Right atrium auricular region (tissue), 2 donors: ENCODE results near the gene PCDH9. TPM values are rescaled to one million over a fixed set of nuclear protein-coding genes. Genes with fewer than 3 reads are reported as not detected.

Source experiments
- DNase-seq: peaks from one replicate; pipeline ENCODE4 v3.0.0-alpha.2; 2019; ENCODE audit warnings: low spot score
- H3K27ac ChIP-seq, 2 donors: fragments of 200-600 bp; sonication (generic); 1 replicate in 1 of 2; 2 replicates in 1 of 2; pipeline ENCODE4 v1.5.1; 2016 to 2019
- H3K27me3 ChIP-seq, 2 donors: fragments of 200-600 bp; sonication (generic); one replicate each; pipeline versions ENCODE4 v1.5.1 to v1.6.0; 2017 to 2019
- H3K36me3 ChIP-seq: fragments of 200-600 bp; sonication (generic); one replicate; pipeline ENCODE4 v1.5.1; 2016
- H3K4me1 ChIP-seq, 2 donors: fragments of 200-600 bp; sonication (generic); one replicate each; pipeline versions ENCODE4 v1.5.1 to v1.6.0; 2017 to 2019
- H3K4me3 ChIP-seq, 2 donors: fragments of 200-600 bp; sonication (generic); 1 replicate in 1 of 2; 2 replicates in 1 of 2; pipeline ENCODE4 v1.5.1; 2017 to 2019; ENCODE audit warnings: mild to moderate bottlenecking in 1 of 2, moderate library complexity in 1 of 2
- H3K9me3 ChIP-seq, 2 donors: fragments of 200-600 bp; sonication (generic); one replicate each; pipeline ENCODE4 v1.5.1; 2019
- CTCF ChIP-seq, 2 donors: fragments of 200-600 bp; sonication (generic); IDR thresholded peaks; one replicate each; pipeline ENCODE4 v1.5.1; 2019; ENCODE audit warnings: antibody characterized with exemption in 2 of 2
- total RNA-seq, 2 donors: library from RNA; depleted of rRNA; stranded (reverse); fragments of >200 nt; gene quantifications; one replicate each; pipeline ENCODE4 v1.1.0, GENCODE V29; 2016

The PCDH9 gene
- total RNA-seq, 2 donors from 2014 or later, result 19.4 to 28.7 TPM

GRCh38 chr13:66358564-66358963, 871.6 kb downstream of the PCDH9 start:
- Histone ChIP-seq H3K4me1 (peaks cover 0 to 5% of the 10 kb centered on the region in 2 donors), H3K4me3 (no peak overlapping the region), H3K36me3 (no peaks in the 10 kb centered on the region), H3K9me3 (no peaks in the 10 kb centered on the region), H3K27me3 (no peaks in the 10 kb centered on the region), H3K27ac (no peak overlapping the region)
- no peak for DNase-seq
- no peak for TF ChIP-seq CTCF (IDR thresholded peaks at IDR 0.05)

- H3K4me1 ChIP-seq, result peaks cover 0 to 16% of the 10 kb centered on the region in 2 donors
- no peak overlapping the region for H3K4me3 ChIP-seq
- H3K9me3 ChIP-seq, result no peaks in the 10 kb centered on the region
- TF ChIP-seq CTCF (IDR thresholded peaks at IDR 0.05), result no peak
- no peak overlapping the region for H3K27ac ChIP-seq
- no peaks in the 10 kb centered on the region for H3K36me3 ChIP-seq
- DNase-seq, result no peak
- H3K27me3 ChIP-seq, result no peaks in the 10 kb centered on the region
Observed at GRCh38 chr13:66357463-66357862, 872.7 kb downstream of the PCDH9 start.

- peaks cover 0 to 16% of the 10 kb centered on the region in 2 donors for H3K4me1 ChIP-seq
- H3K4me3 ChIP-seq, result no peak overlapping the region
- no peak for TF ChIP-seq CTCF (IDR thresholded peaks at IDR 0.05)
- no peaks in the 10 kb centered on the region for H3K27me3 ChIP-seq
- H3K9me3 ChIP-seq, result no peaks in the 10 kb centered on the region
- no peak for DNase-seq
- no peak overlapping the region for H3K27ac ChIP-seq
- no peaks in the 10 kb centered on the region for H3K36me3 ChIP-seq
Observed at GRCh38 chr13:66354879-66355751, 875.0 kb downstream of the PCDH9 start.

GRCh38 chr13:66353664-66354063, 876.5 kb downstream of the PCDH9 start:
- TF ChIP-seq CTCF (IDR thresholded peaks at IDR 0.05), result no peak

GRCh38 chr13:66349966-66350365, 880.2 kb downstream of the PCDH9 start:
- Histone ChIP-seq H3K9me3 (no peaks in the 10 kb centered on the region), H3K27me3 (no peaks in the 10 kb centered on the region), H3K4me3 (no peak overlapping the region), H3K36me3 (no peaks in the 10 kb centered on the region), H3K4me1 (peaks cover 0 to 27% of the 10 kb centered on the region in 2 donors), H3K27ac (no peak overlapping the region)
- DNase-seq, result no peak
- no peak for TF ChIP-seq CTCF (IDR thresholded peaks at IDR 0.05)

More at GRCh38 chr13:66353664-66354063, 876.5 kb downstream of the PCDH9 start:
- no peaks in the 10 kb centered on the region for H3K36me3 ChIP-seq
- H3K4me3 ChIP-seq, result no peak overlapping the region
- peaks cover 0 to 26% of the 10 kb centered on the region in 2 donors for H3K4me1 ChIP-seq
- H3K27ac ChIP-seq, result no peak overlapping the region
- no peaks in the 10 kb centered on the region for H3K27me3 ChIP-seq
- no peak for DNase-seq
- no peaks in the 10 kb centered on the region for H3K9me3 ChIP-seq
